K562 (cell line): ENCODE results near the gene TAS2R5. TPM values are rescaled to one million over a fixed set of nuclear protein-coding genes. Genes with fewer than 3 reads are reported as not detected.

Experiments used
- ATAC-seq: fragments of 200-7000 bp; cut with Tn5 transposase; 3 replicates; pipeline ENCODE4 v1.9.1; 2020; ENCODE audit warnings: moderate library complexity
- BruUV-seq: library from RNA; stranded (reverse); fragments of 400-500 nt; replicated peaks from 2 replicates; lab custom pipeline; 2021; lab: Mats Ljungman, UMichigan
- CTCF ChIA-PET: fragments of 300-600 bp; formaldehyde crosslinking; extraction: SDS; loops from one replicate; lab custom pipeline; 2021; ENCODE audit warnings: low intra/inter-chr PET ratio; lab: Yijun Ruan, JAX
- POLR2A ChIA-PET: fragments of 300-600, 350-650 bp; sonication (Branson Sonifier 250); formaldehyde crosslinking; extraction: SDS; loops from one replicate; lab custom pipeline; 2021; ENCODE audit warnings: antibody characterized with exemption, inconsistent platforms; lab: Yijun Ruan, JAX
- DNase-seq, 4 experiments: peaks; one replicate each; pipeline versions ENCODE4 v3.0.0 to v3.0.0-alpha.2; 2011 to 2018; ENCODE audit warnings: low spot score in 3 of 4, mixed read lengths in 3 of 4; ENCODE audit errors: extremely low read depth in 1 of 4
- FAIRE-seq: peaks from 2 replicates; lab custom pipeline; 2011; peaks lifted over from hg19 to GRCh38; lab: Jason Lieb, UNC
- H2AFZ ChIP-seq: 2 replicates; pipeline ENCODE4 v1.6.0; 2011; ENCODE audit warnings: low read depth, low read length, control low read depth, inconsistent platforms
- H3K27ac ChIP-seq: fragments of 200-600 bp; 3 replicates; pipeline ENCODE4 v1.8.0; 2011; ENCODE audit warnings: low read depth, mild to moderate bottlenecking, control low read depth, inconsistent platforms, low read length, moderate library complexity, mixed read lengths; ENCODE audit errors: extremely low read depth
- H3K27me3 ChIP-seq, 2 experiments: fragments of 300-600 bp in 1 of 2; 2 replicates in 1 of 2; 3 replicates in 1 of 2; pipeline versions ENCODE4 v1.6.0 to v1.8.0; 2011; ENCODE audit warnings: inconsistent platforms in 2 of 2, low read length in 2 of 2, mild to moderate bottlenecking in 1 of 2, mixed read lengths in 1 of 2, moderate library complexity in 1 of 2; ENCODE audit not compliant: control insufficient read depth in 2 of 2, insufficient read depth in 2 of 2
- H3K36me3 ChIP-seq: fragments of 300-600 bp; 3 replicates; pipeline ENCODE4 v1.8.0; 2011; ENCODE audit warnings: mild to moderate bottlenecking, low read length, inconsistent platforms; ENCODE audit not compliant: control insufficient read depth, insufficient read depth
- H3K4me1 ChIP-seq, 2 experiments: fragments of 200-600 bp in 1 of 2; replicated peaks in 1 of 2; 2 replicates in 1 of 2; 3 replicates in 1 of 2; pipeline versions ENCODE4 v1.5.1 to v1.8.0; 2011; ENCODE audit warnings: inconsistent platforms in 2 of 2, low read length in 2 of 2, mild to moderate bottlenecking in 1 of 2, mixed read lengths in 1 of 2, moderate library complexity in 1 of 2; ENCODE audit not compliant: control insufficient read depth in 2 of 2, insufficient read depth in 2 of 2
- H3K4me2 ChIP-seq: 2 replicates; pipeline ENCODE4 v1.6.1; 2011; ENCODE audit warnings: low read length, control low read depth, inconsistent platforms, mixed read lengths; ENCODE audit not compliant: insufficient read depth
- H3K4me3 ChIP-seq: fragments of 200-600 bp; sonication (generic), shearing (Covaris generic); 2 replicates; pipeline ENCODE4 v1.5.1; 2016; ENCODE audit warnings: control low read depth, inconsistent platforms
- H3K79me2 ChIP-seq: fragments of 200-600 bp; 3 replicates; pipeline ENCODE4 v1.8.0; 2011; ENCODE audit warnings: low read length, inconsistent platforms; ENCODE audit not compliant: control insufficient read depth, insufficient read depth
- H3K9ac ChIP-seq, 2 experiments: 2 replicates each; pipeline versions ENCODE4 v1.6.0 to v1.6.1; 2011; ENCODE audit warnings: low read depth in 2 of 2, low read length in 2 of 2, control low read depth in 1 of 2, inconsistent platforms in 1 of 2, mild to moderate bottlenecking in 1 of 2, mixed read lengths in 1 of 2; ENCODE audit not compliant: insufficient read depth in 1 of 2
- H3K9me1 ChIP-seq: one replicate; pipeline ENCODE4 v1.6.0; 2011; ENCODE audit warnings: inconsistent platforms, mild to moderate bottlenecking, low read length, moderate library complexity; ENCODE audit not compliant: control insufficient read depth, insufficient read depth
- H3K9me3 ChIP-seq: replicated peaks from 2 replicates; pipeline ENCODE4 v1.5.1; 2011; ENCODE audit warnings: low read depth, low read length, inconsistent platforms; ENCODE audit not compliant: control insufficient read depth, insufficient read depth
- H4K20me1 ChIP-seq: replicated peaks from 2 replicates; pipeline ENCODE4 v1.6.1; 2011; ENCODE audit warnings: low read length, inconsistent platforms, mixed read lengths; ENCODE audit not compliant: control insufficient read depth, insufficient read depth
- ARNT ChIP-seq, 2 experiments: fragments of 450-650 bp; IDR thresholded peaks; 2 replicates each; pipeline ENCODE4 v1.6.1; 2016; ENCODE audit warnings: mild to moderate bottlenecking in 1 of 2
- C11orf30 ChIP-seq: fragments of 450-650 bp; IDR thresholded peaks from 2 replicates; pipeline ENCODE4 v1.6.1; 2016; ENCODE audit warnings: low read depth, mild to moderate bottlenecking
- CEBPZ ChIP-seq: fragments of 150-350 bp; IDR thresholded peaks from 2 replicates; pipeline ENCODE4 v1.6.1; 2014; ENCODE audit warnings: low read depth, mild to moderate bottlenecking, low read length, borderline replicate concordance
- CXXC5 ChIP-seq: fragments of 250-450 bp; sonication (Bioruptor Pico); IDR thresholded peaks from 2 replicates; pipeline ENCODE4 v1.8.0; 2022; ENCODE audit warnings: inconsistent platforms, mild to moderate bottlenecking, moderate library complexity
- DNMT1 ChIP-seq: fragments of 450-650 bp; IDR thresholded peaks from 2 replicates; pipeline ENCODE4 v1.6.1; 2016; ENCODE audit warnings: antibody characterized with exemption, mild to moderate bottlenecking
- HNRNPL ChIP-seq: fragments of 200-400 bp; formaldehyde crosslinking; IDR thresholded peaks from 2 replicates; pipeline ENCODE4 v1.6.1; 2017; ENCODE audit warnings: low read depth, mild to moderate bottlenecking, low read length
- IRF1 ChIP-seq: sonication (generic); formaldehyde crosslinking; IDR thresholded peaks from 2 replicates; pipeline ENCODE4 v1.8.0; 2022; ENCODE audit warnings: missing genetic modification reagents, mild to moderate bottlenecking, borderline replicate concordance
- RHOXF2B ChIP-seq: fragments of 250-450 bp; sonication (Bioruptor Pico); conservative IDR thresholded peaks from 2 replicates; pipeline ENCODE4 v1.5.1; 2021
- SMAD1 ChIP-seq: fragments of 150-350 bp; IDR thresholded peaks from 2 replicates; pipeline ENCODE4 v1.6.1; 2014; ENCODE audit warnings: low read length, low read depth; ENCODE audit not compliant: partially characterized antibody
- YBX1 ChIP-seq: fragments of 450-650 bp; IDR thresholded peaks from 2 replicates; pipeline ENCODE4 v1.7.1; 2016; ENCODE audit warnings: mild to moderate bottlenecking
- ZNF561 ChIP-seq: fragments of 450-650 bp; formaldehyde crosslinking; conservative IDR thresholded peaks from 2 replicates; pipeline ENCODE4 v1.4.0; 2020; ENCODE audit warnings: mild to moderate bottlenecking, moderate library complexity
- ZNF639 ChIP-seq, 2 experiments: fragments of 200-800 bp in 1 of 2; sonication (Bioruptor generic) in 1 of 2; sonication (generic) in 1 of 2; formaldehyde crosslinking in 1 of 2; IDR thresholded peaks in 1 of 2; conservative IDR thresholded peaks in 1 of 2; 2 replicates each; pipeline versions ENCODE4 v1.5.0 to v1.6.1; 2016 to 2020; ENCODE audit warnings: missing compliant biosample characterization in 1 of 2, missing genetic modification characterization in 1 of 2, missing genetic modification reagents in 1 of 2
- WGBS: fragments of 100-300 bp; shearing (Covaris generic); methylation state at CpG from one replicate; pipeline ENCODE4 v1.1.6; 2016; ENCODE audit warnings: low coverage, mixed read lengths; ENCODE audit not compliant: insufficient coverage; ENCODE audit errors: missing lambda C conversion rate; 5-methylcytosine and 5-hydroxymethylcytosine counted together
- in situ Hi-C: fragments of 300-500 bp; cut with MboI; formaldehyde crosslinking; loops from 4 replicates; pipeline ENCODE4 v1.15.0; 2018; ENCODE audit warnings: inconsistent platforms, mixed read lengths
- intact Hi-C: fragments of 100-400 bp; cut with micrococcal nuclease; formaldehyde crosslinking; loops from 2 replicates; pipeline ENCODE4 v1.14.2; 2022
- polyA plus RNA-seq, 8 experiments: library from polyadenylated mRNA; depleted of rRNA in 4 of 8; stranded (reverse) in 5 of 8; unstranded in 3 of 8; fragments of >200 nt; fragmentation: Nextera tagmentation in 2 of 8; fragmentation: Illumina TruSeq in 1 of 8; extraction: Ambion mirVana in 2 of 8; extraction: Trizol in 1 of 8; gene quantifications; 2 replicates each; pipeline versions ENCODE4 v1.2.1 to v1.2.3, GENCODE V29; 2011 to 2014; ENCODE audit warnings: inconsistent platforms in 1 of 8, missing spikeins in 1 of 8
- total RNA-seq, 7 experiments: library from RNA; depleted of rRNA in 6 of 7; stranded (reverse); fragments of >200 nt in 6 of 7; fragmentation: Illumina TruSeq in 2 of 7; extraction: Trizol in 2 of 7; gene quantifications; 2 replicates each; pipeline versions ENCODE4 v1.2.1 to v1.2.3, GENCODE V29; 2011 to 2021; ENCODE audit warnings: low replicate concordance in 1 of 7
- TF ChIP-seq, protein P1 (sequence below): fragments of 250-450 bp; sonication (Bioruptor Pico); IDR thresholded peaks from 2 replicates; pipeline ENCODE4 v1.5.0; 2021; ENCODE audit warnings: mild to moderate bottlenecking, borderline replicate concordance

TAS2R5 gene
- total and polyA plus RNA-seq, 9 of the 15 experiments (the other 6 are each of a cell fraction or from before 2014, with no cell fraction given), result 0.35 to 4.5 (median 1.4) TPM

DNA sequence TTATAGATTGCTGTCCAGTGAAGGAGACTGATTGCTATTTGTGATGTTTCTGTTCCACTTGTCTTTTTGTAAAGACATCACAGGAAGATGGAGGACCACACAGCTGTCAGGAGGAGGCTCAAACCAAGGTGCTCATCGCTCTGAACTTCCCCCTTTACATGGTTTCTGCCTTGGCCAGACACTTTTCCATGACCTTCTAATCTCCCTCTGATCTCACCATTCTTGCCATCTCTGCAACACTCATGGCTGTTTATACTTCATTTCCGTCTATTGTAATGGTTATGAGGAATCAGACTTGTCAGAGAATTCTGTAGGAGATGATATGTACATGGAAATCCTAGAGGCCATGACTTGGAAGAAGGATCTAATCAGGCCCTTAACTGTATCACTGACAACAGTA, 1.7 kb upstream of the TAS2R5 start:
- H4K20me1 ChIP-seq, result no peaks in the 10 kb centered on the region
- no peak for DNase-seq
- H2AFZ ChIP-seq, result no peak overlapping the region
- no peak overlapping the region for H3K27ac ChIP-seq
- H3K4me3 ChIP-seq, result no peak overlapping the region
- peaks cover 2% of the 10 kb centered on the region; the same call in 1 of the 3 replicates for H3K79me2 ChIP-seq
- no peak overlapping the region for H3K9ac ChIP-seq
- H3K36me3 ChIP-seq, result peaks cover 26% of the 10 kb centered on the region; the same call in 1 of the 3 replicates
- POLR2A ChIA-PET, result no interaction called here
- ATAC-seq, result no peak
- in situ Hi-C loops, result no loop called here
- H3K27me3 ChIP-seq, result no peaks in the 10 kb centered on the region
- 83% methylated on average over 2 of the region's 2 CpGs for WGBS
- no peaks in the 10 kb centered on the region for H3K4me1 ChIP-seq
- H3K4me2 ChIP-seq, result no peak overlapping the region
- CTCF ChIA-PET, result no interaction called here
- H3K9me3 ChIP-seq, result no peaks in the 10 kb centered on the region
- H3K9me1 ChIP-seq, result no peaks in the 10 kb centered on the region
- BruUV-seq, result no TSS peak
- intact Hi-C loops, result no loop called here
- no peak for FAIRE-seq
- TF ChIP-seq ZNF639 (CRISPR knock-in tag; conservative IDR thresholded peaks at IDR 0.05 in 1 of 2, IDR thresholded peaks at IDR 0.05 in 1 of 2), result no peak
- no peak for TF ChIP-seq C11orf30
- no peak for TF ChIP-seq RHOXF2B
- no peak for TF ChIP-seq CXXC5 (CRISPR knock-in tag)
- no peak for TF ChIP-seq YBX1
- TF ChIP-seq DNMT1, result no peak
- no peak for TF ChIP-seq ARNT (IDR thresholded peaks at IDR 0.05)
- no peak for TF ChIP-seq HNRNPL
- no peak for TF ChIP-seq ZNF561 (CRISPR knock-in tag)
- TF ChIP-seq CEBPZ, result no peak
- TF ChIP-seq, protein P1, sequence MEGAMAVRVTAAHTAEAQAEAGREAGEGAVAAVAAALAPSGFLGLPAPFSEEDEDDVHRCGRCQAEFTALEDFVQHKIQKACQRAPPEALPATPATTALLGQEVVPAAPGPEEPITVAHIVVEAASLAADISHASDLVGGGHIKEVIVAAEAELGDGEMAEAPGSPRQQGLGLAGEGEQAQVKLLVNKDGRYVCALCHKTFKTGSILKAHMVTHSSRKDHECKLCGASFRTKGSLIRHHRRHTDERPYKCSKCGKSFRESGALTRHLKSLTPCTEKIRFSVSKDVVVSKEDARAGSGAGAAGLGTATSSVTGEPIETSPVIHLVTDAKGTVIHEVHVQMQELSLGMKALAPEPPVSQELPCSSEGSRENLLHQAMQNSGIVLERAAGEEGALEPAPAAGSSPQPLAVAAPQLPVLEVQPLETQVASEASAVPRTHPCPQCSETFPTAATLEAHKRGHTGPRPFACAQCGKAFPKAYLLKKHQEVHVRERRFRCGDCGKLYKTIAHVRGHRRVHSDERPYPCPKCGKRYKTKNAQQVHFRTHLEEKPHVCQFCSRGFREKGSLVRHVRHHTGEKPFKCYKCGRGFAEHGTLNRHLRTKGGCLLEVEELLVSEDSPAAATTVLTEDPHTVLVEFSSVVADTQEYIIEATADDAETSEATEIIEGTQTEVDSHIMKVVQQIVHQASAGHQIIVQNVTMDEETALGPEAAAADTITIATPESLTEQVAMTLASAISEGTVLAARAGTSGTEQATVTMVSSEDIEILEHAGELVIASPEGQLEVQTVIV (CRISPR knock-in tag), result no peak
- no peak for TF ChIP-seq IRF1 (CRISPR knock-in tag)
- no peak for TF ChIP-seq SMAD1
